H1 (cell line): ENCODE data around the gene CFAP65. TPM values are rescaled to one million over a fixed set of nuclear protein-coding genes. Genes with fewer than 3 reads are reported as not detected.
A peak's percentile ranks its signal among the peaks of the same experiment; 100 is the strongest.

ENCODE experiments used
- BCL11A ChIP-seq, 2 experiments: IDR thresholded peaks; one replicate each; pipeline ENCODE4 v1.6.1; 2011; ENCODE audit warnings: low read depth in 2 of 2, low read length in 2 of 2, mild to moderate bottlenecking in 2 of 2
- RFX5 ChIP-seq: IDR thresholded peaks from 2 replicates; pipeline ENCODE4 v1.6.1; 2011; ENCODE audit warnings: low read depth, low read length, improper control_type of control experiment, borderline replicate concordance
- SUZ12 ChIP-seq: fragments of 200-600 bp; sonication (generic); IDR thresholded peaks from 2 replicates; pipeline ENCODE4 v1.6.1; 2012; ENCODE audit warnings: mild to moderate bottlenecking, inconsistent platforms, low read length, moderate library complexity, mixed read lengths
- polyA plus RNA-seq, 7 experiments: library from polyadenylated mRNA; depleted of rRNA in 3 of 7; stranded (reverse) in 5 of 7; unstranded in 2 of 7; fragments of >200 nt in 5 of 7; fragments of 200-250 nt in 2 of 7; gene quantifications; 1 replicate in 5 of 7; 2 replicates in 1 of 7; 4 replicates in 1 of 7; pipeline versions ENCODE4 v1.2.1 to v1.2.3, GENCODE V29; 2011 to 2013; ENCODE audit warnings: missing spikeins in 2 of 7, mixed read lengths in 2 of 7
- total RNA-seq: library from RNA; stranded (reverse); fragmentation: NEBNext Ultra II Directional; extraction: Animal tissue kit (Norgen Biotek cat#: 25700); gene quantifications from 2 replicates; pipeline ENCODE4 v1.2.1, GENCODE V29; 2021

Gene CFAP65
- total and polyA plus RNA-seq, 2 of the 8 experiments (the other 6 are each of a cell fraction or from before 2014, with no cell fraction given): 0.19 to 0.45 TPM

- TF ChIP-seq BCL11A (IDR thresholded peaks at IDR 0.05; ENCODE audit: low read depth in 2 of 2, low read length in 2 of 2) (no peak), SUZ12 (peak; percentile 68), RFX5 (no peak)
Measured at GRCh38 chr2:219056896-219057708, 15.8 kb upstream of the CFAP65 start (continued).
